Pons (tissue), 1 donor: ENCODE results near the gene HCK.

ENCODE experiments used
- DNase-seq: peaks from one replicate; pipeline ENCODE4 v3.0.0-alpha.2; 2016; ENCODE audit warnings: low spot score

Gene HCK

DNA sequence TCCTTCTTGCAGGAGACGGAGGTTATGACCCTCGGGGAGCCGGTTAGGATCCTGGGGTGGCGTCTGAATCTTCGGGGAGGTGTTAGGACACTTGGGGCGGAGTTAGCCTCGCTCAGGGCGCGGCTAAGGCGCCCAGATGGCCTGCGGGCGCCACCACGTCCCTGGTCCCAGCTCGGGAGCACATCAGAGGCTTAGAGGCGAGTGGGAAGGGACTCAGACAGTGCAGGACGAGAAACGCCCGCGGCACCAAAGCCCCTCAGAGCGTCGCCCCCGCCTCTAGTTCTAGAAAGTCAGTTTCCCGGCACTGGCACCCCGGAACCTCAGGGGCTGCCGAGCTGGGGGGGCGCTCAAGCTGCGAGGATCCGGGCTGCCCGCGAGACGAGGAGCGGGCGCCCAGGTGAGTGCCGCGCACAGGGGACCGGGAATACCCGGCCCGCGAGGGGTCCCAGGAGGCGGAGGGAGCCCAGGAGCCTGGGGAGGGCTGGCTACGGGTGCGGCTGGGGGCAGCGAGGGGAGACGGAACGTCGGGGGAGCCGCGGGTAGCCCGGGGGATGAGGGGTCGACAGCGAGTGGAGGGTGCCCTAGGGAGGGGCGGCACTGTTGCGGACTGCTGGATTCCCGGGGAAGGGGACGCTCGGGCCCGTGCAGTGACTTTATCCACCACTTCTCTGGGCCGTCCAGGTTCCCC, at the start of gene HCK:
Gene HCK, plus strand, starts transcription at position 153 of the 688 bp plus-strand sequence.
- no peak for DNase-seq

DNA sequence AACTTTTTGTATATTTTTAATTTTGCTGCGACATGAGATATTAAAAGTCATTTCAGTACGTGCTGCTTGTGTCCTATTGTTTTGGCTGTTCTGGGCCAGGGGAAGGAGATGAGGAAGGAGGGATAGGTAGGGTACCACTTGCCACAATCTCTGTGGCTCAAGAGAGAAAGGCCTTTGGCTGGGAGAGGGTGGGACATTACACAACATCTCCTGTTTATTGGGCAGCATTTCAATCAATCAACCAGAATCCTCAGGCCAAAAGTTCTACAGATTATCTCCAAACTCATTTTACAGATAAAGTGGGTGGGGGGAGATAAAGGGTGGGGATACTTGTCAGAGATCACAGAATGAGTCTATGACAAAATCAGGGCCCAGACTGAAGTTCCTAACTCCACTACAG, 48.7 kb upstream of the HCK start:
- no peak for DNase-seq

DNA sequence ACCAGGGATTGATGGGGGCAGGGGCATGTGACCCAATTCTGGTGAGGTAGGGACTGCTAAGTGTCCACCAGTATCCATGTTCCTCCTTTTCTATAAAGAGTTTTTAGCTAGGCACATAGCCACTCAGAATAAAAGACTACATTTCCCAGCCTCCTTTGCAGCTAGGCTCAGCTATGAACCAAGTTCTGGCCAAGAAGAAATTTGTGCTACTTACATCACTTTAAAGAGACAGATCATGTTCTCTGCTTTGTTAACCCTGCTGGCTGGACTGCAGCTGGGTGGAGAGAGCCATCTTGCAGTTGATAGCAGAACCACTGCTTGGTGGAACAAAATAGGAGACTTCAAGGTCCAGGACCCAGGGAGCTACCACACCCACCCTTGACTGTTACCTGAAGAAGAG, 47.1 kb upstream of the HCK start:
- DNase-seq, result peak; percentile 26

DNA sequence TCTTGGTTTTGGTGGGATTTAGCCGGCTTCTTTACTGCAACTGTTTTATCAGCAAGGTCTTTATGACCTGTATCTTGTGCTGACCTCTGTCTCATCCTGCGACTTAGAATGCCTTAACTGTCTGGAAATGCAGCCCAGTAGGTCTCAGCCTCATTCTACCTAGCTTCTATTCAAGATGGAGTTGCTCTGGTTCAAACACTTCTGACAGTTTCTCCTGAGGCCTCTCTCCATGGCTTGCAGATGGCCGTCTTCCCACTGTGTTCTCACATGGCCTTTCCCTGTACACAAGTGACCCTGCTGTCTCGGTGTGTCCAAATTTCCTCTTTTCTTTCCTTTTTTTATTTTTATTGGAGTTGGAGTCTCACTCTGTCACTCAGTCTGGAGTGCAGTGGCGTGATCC, 46.0 kb upstream of the HCK start:
- DNase-seq, result no peak

DNA sequence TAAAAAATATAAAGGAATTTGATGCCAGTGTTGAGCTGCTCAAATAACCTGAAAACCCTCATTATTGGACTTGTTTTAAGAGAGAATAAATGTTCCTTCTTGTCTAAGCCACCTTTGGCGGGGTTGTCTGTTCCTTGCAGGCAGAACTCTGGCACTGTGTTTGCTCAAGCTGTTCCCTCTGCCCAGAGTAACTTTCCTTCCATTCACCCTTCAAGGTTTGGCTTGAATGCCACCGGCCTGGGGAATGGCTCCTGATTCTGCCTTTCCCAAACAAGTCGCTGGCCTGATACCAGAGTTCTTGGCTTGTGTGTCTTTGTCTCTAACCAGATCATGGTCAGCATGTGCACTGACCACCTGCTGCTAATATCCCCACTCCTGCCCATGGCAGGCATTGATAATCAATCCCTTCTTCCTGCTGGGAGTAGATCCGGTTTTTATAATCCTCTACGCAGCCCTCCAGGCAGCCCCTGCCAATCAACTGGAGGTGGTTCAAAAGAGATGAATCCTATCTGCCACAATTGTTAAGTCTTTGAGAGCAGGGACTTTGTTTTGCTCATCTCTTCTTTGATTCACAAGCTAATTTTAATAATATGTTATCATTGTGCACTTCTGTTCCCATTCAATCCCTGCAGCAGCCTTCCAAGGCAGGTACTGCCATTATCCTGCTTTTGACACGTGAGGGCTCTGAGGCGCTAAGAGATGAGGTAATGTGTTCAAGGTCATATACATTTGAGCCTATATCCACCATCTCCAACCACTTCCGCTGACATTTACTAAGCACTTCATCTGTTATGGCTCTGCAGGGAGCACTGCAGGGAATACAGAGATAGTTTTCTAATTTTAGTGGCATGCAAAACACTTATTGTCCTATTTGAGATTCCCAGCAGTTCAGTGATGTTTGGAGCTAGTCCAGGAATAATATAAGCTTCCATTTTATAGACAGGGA, 44.9 kb upstream of the HCK start:
- peak; percentile 19 for DNase-seq

DNA sequence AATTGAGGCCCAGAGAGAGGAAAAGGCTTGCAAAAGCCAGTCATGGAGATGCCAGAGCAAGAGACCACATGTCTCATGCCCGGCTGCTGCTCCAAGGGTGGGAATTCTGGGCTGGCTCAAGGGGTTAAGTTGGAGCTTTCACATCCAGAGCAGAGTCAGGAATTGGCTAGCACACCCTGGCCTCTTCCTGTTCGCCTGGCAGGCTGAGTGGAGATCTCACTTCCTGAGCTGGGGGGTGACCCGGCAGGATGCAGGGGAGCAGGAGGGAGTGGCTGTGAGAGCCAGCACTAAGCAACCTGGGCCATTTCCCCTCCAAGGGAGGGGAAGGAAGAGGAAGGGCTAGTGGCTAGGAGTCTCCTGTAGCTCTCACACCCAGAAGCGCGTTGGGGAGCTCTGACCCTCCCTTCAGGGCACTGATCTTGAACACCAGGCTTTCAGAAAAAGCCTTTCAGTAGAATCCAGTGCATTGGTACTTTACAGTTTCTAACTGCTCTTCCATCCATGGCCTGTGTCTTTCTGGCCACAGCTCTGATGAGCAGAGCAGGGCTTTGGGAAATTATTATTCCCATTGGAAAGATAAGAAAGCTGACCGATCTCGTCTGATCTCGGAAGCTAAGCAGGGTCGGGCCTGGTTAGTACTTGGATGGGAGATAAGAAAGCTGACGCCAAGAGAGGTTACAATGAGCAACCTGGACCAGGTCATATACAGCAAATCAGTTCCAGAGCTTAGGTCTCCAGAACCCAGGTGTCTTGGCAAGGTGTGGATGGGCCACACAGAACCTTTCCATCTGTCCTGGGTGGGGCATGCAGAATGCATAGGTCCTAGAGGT, 44.0 kb upstream of the HCK start:
- DNase-seq, result no peak

DNA sequence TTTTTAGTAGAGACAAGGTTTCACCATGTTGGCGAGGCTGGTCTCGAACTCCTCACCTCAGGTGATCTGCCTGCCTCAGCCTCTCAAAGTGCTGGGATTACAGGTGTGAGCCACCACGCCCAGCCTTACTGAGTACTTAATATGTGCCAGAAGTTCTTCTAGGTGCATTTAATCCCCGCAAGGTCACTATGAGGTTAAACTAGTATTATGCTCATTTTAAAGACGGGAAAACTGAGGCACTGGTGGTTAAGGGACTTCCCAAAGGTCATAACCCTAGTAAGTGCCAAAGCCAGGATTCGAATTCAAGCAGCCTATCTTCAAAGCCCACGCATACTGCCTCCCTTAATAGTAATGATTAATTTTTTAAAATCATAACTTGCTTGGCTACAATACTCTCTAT, 42.5 kb upstream of the HCK start:
- DNase-seq, result no peak

DNA sequence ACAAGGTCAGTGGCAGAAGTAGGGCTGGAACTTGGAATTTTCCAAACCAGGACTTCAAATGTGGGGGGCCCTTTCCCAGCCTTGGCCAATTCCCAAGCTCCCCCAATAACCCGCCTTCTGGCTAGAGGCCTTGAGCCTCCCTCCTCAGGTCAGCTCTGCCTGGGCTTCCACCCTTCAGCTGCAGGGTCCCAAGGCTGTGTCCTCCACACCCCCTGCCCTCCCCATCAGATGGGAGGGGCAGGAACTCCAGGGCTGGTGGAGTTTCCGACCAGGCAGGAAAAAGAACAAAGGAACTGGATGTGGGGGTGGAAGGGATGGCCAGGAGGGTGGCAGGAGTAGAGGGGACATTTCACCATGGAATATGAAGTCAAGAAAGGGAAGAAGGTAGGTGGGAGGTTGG, 41.9 kb upstream of the HCK start, which contains the start of gene CCM2L:
Gene CCM2L, plus strand, starts transcription at position 338 of the 400 bp plus-strand sequence. Its CDS starts 17 bp downstream, at position 355.
- no peak for DNase-seq

DNA sequence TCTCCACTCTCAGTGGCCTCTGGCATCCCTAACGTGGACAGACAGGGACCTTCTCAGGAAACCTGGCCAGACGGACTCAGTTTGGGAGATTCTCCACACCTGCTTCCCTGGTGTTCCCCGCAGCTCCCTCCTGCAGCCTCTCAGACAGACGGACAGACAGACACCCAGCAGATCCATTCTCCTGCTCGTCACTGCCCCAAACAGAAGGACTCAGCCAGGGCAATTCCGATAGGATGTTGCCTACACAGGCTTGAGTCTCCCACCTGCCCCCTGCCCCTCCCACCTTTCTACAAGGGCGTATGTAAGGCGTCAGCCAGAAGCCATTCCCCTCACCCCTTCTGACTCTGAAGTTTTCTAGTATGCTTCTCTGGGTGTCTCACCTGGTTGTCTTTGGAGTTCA, 41.4 kb upstream of the HCK start:
- no peak for DNase-seq

DNA sequence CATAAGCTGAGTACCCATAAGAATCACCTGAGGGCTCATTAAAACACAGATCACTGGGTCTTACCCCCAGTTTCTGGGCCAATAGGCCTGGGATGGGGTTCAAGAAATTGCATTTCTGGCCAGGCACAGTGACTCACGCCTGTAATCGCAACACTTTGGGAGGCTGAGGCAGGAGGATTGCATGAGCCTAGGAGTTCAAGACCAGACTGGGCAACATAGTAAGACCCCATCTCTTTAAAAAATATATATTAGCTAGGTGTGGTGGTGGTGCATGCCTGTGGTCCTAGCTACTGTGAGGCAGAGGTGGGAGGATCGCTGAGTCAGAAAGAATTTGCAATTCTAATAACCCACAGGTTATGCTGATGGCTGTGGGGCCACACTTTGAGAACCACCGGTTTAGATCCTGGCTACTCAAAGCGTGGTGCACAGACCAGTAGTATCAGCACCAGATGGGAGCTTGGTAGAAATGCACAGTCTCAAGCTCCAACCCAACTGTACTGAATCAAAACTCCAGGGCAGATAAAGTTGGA, 39.8 kb upstream of the HCK start:
- DNase-seq, result no peak

DNA sequence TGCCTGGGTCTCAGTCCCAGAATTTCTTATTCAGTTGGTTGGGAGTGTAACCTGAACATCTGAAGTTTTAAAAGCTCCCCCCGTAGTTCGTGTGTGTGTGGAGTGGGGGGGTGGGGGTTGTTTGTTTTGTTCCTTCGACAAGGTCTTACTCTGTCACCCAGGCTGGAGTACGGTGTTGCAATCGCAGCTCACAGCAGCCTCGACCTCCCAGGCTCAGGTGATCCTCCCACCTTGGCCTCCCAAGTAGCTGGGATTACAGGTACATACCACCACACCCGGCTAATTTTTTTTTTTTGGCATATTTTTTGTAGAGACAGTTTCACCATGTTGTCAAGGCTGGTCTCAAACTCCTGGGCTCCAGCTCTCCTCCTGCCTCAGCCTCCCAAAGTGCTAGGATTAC, 38.7 kb upstream of the HCK start:
- DNase-seq, result no peak

DNA sequence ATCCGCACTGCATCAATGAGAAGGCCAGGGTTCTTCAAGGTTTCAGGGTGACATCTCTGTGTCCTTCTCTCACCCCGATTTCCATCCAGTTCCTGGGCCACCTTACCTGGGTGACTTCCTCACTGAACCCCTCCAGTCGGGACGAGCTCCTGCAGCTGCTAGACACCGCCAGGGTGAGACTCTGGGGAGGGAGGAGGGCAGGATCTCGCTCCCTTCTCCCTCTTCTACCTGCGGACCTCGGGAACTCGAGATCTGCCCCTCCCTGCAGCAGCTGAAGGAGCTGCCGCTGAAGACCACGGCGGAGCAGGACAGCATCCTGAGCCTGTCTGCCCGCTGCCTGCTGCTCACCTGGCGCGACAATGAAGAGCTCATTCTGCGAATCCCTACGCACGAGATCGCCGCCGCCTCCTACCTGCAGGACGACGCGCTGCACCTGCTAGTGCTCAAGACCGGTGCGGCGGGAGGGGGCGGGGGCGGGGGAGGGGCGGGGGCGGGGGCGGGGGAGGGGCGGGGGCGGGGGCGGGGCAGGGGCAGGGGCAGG, 34.3 kb upstream of the HCK start:
- DNase-seq, result no peak

DNA sequence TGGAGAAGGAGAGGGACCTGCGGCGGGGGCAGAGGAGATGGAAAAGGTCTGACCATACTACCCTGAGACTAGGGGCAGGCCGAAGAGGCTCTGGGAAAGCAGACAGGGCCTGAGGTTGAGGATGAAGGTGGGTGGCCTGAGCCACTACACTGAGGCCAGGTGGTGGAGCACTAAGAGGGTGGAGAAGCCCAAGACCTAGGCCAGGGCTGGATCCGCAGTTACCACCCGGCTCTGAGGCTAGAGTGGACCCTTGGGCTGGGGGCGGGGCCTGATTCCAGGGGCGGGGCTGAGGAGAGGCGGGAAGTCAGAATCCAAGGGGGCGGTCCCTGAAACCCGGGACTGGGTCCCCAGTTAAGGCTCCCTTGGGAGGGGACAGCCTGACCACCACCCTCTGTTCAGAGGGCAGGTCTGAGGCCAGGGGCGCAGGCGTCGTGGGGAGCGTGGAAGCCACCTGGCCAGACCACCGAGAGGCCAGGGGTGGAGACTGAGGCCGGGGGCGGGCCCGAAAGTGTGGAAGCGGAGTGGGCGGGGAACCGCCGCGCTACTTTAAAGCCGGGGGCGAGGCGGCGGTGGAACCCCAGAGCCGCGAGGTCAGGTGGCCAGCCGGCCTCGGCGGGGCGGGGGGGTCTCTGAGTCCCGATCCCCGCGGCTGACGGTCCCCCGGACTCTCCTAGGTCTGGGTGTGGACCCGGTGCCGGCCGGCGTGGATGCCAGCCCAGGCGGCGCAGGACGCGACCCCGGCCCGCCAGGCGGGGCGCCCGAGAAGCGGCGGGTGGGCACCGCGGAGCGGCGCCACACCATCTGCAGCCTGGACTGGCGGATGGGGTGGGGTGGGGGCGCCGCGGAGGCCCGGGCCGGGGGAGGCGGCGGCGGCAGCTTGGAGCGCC, 33.5 kb upstream of the HCK start:
- DNase-seq, result no peak

DNA sequence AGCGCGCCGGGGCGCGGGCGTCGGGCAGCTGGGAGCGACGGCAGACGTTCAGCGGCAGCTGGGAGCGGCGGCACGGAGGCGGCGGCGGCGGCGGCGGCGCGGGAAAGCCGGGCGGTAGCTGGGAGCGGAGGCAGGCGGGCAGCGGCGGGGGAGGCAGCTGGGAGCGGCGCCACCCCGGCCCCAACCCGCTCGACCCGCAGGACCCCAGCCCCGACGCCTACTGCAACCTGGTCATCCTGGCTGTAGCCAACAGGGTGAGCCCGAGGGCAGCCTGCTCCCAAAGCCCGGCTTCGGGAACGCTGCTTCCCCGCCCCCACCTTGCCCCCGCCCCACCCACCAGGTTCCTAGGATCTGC, 32.9 kb upstream of the HCK start:
- no peak for DNase-seq

DNA sequence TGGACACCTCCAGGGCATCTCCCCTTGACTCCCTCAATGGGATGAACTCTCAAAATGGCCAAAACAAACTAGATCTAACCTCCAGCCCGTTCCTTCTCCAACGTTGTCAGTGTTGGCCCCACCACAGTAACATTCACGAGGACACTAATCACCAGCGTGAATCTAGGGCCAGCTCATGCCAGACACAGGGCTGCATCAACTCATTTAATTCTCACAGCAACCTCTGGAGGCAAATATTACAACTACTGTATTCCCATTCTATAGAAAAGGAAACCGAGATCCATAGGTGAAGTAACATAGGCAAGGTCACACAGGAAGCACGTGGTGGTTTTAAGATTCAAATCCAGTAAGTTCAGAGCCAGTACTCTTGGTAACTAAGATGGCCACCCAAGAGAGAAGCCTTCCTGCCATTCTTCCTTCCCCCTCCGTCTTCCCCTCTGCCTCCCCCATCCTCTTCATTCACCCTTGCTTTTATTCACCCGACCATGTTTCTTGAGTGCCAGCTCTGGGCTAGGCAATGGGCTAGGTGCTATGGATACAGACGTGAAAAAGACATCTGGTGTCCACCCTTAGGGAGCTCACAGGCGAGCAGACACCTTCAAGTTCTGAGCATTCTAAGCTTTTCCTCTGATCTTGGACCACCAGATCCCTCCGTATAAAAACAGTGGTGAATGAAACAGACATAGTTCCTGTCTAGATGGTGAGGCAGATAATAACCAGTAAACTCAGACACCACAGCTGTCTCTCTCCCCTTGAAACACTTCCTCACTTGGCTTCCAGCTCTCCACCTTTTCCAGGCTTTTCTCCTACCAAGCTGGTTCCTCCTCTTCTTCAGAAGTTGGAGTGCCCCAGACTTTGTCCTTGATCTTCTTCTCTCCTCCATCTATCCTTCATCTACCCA, 32.2 kb upstream of the HCK start:
- DNase-seq, result no peak

DNA sequence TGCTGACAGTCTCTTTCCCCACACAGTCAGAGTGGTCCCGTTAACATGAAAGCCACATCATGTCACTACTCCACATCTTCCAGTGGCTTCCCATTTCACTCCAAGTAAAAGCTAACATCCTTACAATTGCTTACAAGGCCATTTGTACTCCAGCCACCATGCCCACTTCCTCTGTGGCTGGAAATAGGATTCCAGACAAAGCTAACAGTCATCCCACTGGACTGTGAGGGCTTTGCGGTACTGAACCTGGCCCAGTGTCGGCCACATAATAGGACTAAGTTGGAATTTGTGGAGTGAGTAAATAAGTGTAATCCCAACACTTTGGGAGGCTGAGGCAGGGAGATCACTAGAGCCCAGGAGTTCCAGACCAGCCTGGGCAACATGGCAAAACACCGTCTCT, 31.0 kb upstream of the HCK start:
- no peak for DNase-seq

DNA sequence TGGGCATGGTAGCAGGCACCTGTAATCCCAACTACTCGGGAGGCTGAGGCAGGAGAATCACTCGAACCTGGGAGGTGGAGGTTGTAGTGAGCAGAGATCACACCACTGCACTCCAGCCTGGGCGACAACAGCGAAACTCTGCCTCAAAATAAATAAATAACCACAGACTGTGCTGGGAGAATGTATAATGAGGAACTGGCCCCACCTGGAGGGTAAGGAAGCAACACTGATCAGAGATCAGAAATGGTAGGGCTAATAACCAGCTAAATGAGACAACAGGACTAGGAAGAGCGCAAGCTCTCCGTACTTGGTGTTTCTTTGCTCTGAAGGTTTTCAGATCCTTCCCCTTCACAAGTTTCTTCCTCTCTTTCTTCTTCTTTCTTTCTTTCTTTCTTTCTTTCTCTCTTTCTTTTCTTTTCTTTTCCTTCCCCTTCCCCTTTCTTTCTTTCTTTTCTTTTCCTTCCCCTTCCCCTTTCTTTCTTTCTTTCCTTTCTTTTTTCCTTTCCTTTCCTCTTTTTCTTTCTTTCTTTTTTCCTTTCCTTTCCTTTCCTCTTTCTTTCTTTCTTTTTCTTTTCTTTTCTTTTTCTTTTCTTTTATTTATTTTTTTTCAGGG, 27.3 kb upstream of the HCK start:
- no peak for DNase-seq

DNA sequence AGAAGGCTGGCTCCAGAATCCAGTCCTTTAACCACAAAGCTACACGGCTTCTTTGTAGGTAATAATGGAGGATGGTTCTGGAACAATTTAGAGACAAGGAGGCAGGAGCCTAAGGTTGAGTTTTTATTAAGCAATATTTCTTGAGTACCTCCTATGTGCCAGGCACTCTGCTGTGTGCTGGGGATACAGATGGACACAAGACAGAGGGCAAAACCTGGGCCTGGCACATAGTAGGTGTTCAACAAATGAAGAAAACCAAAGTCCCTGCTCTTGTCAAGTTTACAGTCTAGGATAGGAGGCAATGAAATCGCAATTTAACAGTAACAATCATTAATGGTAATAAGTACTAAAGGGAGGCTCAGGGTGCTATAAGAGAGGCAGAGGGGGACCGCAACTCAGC, 24.4 kb upstream of the HCK start:
- no peak for DNase-seq

DNA sequence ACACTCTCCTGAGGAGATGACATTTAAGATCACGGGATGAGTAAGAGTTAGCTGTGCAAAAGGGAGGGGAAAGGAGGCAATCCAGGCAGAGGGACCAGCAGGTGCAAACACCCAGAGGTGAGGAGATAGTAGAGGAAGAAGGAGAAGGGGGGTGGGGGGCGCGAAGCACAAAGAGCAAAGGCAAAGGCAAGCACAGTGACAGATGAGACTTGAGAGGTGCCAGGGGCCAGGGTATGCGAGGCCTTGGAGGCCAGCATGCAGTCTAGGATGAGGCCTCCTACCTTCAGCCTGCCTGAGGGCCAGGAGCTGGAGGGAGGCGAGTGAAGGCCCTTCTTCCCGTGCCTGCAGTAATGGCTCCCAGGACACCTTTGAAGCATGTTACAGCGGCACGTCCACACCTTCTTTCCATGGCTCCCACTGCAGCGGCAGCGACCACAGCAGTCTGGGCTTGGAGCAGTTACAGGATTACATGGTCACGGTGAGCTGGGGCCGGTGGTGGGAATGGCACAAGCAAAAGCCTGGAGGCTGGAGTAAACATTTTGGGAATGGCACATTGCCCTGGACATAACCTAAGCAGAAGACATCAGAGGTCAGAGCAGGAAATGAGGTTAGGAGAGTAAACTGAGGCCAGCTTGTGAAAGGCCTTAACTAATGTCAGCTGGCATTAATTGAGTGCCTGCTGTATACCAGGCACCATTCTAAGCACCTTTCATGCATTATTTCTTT, 23.2 kb upstream of the HCK start:
- no peak for DNase-seq
